DOHH2 (cell line): ENCODE measurements around the gene SP140.

ENCODE experiments used
- CTCF ChIP-seq: fragments of 200-600 bp; sonication (generic); IDR thresholded peaks from one replicate; pipeline ENCODE4 v1.5.1; 2014; ENCODE audit warnings: antibody characterized with exemption, mild to moderate bottlenecking, low read depth, low read length; ENCODE audit not compliant: poor library complexity, severe bottlenecking
- EZH2phosphoT487 ChIP-seq: fragments of 200-600 bp; sonication (generic); IDR thresholded peaks from 2 replicates; pipeline ENCODE4 v1.6.1; 2017; ENCODE audit warnings: borderline replicate concordance, mild to moderate bottlenecking, antibody characterized with exemption, low read length, moderate library complexity, mixed read lengths

- TF ChIP-seq CTCF = no peak
- no peak for TF ChIP-seq EZH2phosphoT487
Measured at GRCh38 chr2:230250231-230250630, 24.7 kb downstream of the SP140 start.
